NCI-H69 (cell line): ENCODE measurements around the gene CARD14.
"Not testable (repeated sequence)": the region's sequence is repeated elsewhere in the genome, so short reads cannot be mapped to it uniquely, and the experiment has no call there.

Experiments used
- DNase-seq: peaks from one replicate; lab custom pipeline; 2025; lab: John Stamatoyannopoulos, UW

Gene CARD14

DNA sequence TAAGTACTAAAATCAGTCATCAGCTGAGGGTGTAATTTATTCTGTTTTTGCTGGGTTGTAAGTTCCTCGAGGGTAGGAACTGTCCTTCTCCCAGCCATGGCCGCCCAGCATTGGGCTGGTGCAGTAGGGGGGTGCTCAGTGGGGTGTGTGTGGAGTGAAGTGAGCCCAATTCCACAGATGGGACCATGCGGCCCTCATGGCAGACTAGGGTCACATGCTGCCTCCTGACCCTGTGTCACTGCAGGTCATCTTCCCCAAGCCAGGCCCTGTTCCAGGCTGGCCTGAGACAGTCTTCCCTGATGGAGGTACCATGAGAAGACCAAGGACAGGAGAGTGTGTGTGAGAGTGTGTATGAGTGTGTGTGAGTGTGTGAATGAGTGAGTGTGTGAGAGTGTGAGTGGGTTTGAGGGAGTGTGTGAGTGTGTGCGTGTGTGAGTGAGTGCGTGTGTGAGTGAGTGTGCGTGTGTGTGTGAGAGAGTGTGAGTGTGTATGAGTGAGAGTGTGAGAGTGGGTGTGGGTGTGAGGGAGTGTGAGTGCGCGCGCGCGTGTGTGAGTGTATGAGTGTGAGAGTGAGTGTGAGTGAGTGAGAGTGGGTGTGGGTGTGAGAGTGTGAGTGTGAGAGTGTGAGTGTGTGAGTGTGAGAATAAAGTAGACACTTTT, 54.1 kb downstream of the CARD14 start:
- no peak for DNase-seq

DNA sequence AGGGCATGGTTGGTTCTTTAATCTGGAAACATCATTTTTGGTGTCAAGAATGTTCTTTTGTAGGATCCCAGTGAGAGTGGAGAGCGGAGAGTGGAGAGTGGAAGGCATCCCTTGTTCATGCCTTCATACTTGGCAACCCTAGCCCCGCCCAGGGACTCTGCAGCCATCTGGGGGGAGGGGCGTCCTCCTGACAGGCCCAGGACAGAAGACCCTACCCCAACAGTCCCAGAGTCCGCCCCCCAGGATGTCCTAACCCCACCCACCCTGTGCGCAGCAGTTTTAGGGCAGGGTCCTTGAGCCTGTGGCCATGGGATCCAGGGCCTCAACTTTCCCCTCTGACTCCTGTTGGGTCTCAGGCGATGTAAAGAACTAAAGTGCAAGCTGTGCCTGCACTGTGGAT, 54.9 kb downstream of the CARD14 start:
- DNase-seq = no peak

DNA sequence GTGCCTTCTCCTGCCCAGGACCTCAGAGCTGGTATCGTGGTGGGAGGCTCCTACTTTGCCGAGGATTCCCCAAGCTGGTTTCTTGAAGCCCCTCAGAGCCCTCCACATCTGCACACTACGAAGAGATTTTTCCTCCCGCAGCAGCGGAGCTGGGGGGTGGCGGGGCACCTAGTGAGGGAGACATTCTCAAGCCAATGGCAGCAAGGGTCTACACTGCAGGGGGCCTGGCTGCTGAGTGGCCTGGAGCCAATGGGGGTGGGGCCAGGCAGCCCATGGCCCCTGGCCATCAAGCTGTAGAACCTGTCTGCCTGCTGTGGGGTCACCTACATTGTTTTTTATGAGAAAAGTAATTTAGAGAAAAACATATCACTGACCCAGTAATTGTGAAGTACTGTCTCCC, 55.4 kb downstream of the CARD14 start:
- DNase-seq = peak; percentile 16

DNA sequence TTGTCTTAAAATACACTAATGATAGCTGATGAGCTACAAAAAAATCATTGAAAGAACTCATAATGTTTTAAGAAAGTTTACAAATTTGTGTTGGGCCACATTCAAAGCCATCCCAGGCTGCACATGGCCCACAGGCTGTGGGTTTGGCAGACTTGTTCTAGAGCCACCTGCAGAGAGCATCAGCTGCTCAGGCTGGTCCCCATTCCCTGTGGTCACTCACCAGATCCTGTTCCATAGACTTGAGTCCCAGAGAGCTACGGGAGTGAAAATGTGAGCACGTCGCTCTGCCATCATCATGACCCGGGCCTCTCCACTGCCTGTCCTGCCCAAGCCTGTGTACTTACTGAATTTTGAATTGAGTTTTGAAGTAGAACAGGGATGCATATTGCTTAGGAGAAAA, 57.3 kb downstream of the CARD14 start:
- DNase-seq = no peak

DNA sequence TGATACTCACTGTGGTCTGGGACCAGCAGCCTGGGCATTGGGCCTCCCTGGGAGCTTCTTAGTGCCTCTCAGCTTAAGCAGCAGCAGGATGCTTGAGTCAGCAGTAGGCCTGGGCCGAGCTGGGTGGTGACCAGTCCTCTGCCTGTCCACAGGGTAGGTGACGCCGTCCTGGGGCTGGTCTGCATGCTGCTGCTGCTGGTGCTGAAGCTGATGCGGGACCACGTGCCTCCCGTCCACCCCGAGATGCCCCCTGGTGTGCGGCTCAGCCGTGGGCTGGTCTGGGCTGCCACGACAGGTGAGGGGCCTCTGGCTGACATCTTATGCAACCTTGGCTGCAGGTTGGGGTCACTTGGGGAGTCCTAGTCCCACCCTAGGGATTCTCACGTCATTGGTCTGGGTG, 57.8 kb downstream of the CARD14 start:
- DNase-seq = no peak

DNA sequence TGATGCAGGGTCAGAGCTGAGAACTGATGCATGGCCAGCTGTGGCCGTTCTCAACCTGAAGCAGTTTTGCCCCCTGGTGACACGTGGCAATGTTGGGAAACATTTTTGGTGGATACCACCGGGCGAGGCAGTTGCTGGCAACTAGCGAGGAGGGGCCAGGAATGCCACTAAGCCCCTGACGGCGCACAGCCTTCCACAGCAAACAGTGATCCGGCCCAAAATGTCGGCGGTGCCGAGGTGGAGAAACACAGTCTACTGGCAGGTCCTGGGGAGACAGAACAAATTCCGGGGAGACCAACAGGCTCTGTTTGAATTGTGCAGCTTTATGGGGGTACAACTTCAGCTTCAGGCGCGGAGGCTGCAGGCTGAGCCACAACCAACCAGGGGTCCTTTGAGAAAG, 58.6 kb downstream of the CARD14 start:
- DNase-seq = no peak

DNA sequence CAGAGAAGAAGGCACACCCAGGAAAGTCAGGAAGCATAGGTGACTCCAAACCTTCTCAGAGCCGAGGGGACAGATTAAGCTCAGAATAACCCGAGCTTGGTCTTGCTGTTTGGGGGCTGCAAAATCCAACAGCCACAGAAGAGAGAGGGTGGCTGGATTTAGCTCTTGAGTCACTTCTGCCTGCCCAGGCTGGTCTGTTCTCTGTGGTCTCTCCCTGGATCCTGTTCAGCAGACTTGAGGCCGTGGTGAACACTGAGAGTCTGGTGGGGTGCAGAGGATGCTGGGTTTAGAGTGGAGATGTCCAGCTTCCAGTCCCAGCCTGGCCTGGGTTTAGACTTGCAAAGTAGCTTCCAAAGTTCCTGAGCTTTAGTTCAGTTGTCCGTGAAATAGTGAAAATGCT, 59.2 kb downstream of the CARD14 start:
- DNase-seq = no peak

DNA sequence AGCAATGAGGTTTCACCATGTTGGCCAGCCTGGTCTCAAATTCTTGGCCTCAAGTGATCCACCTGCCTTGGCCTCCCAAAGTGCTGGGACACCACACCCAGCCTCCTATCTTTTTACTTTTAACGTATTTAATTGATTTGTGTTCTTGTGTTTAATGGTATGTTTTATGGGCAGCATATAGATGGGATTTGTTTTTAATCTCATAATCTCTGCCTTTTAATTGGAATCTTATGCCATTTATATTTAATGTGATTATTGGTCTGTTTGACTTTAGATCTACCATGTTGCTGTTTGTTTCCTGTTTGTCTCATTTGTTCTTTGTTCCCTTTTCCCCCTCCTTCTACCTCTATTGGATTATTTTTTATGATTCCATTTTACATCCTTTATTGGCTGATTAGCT, 62.6 kb downstream of the CARD14 start:
- DNase-seq = no peak

DNA sequence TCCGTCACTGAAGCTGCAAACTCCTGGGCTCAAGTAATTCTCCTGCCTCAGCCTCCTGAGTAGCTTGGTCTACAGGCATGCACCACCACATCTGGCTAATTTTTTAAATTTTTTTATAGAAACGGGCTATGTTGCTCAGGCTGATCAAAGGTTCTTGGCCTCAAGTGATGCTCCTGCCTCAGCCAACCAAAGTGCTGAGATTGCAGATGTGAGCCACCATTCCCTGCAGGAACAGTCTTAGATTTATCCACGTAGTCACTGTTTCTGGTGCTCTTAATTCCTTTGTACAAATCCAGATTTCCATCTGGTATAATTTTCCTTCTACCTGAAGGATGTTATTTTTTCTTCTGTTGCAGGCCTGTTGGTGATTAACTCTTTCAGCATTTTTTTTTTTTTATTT, 63.4 kb downstream of the CARD14 start:
- DNase-seq = no peak

DNA sequence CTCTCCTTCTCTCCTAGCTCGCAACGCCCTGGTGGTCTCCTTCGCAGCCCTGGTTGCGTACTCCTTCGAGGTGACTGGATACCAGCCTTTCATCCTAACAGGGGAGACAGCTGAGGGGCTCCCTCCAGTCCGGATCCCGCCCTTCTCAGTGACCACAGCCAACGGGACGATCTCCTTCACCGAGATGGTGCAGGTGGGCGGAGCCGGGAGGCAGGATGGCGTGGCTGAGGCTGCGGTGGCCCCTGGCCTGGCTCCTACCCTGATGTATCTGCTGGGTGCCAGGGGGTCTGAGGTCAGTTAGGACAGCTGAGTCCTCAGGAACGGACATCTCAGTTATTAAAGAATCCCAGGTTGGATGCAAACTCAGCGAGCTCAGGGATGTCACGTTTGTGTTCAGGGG, 67.1 kb downstream of the CARD14 start:
- no peak for DNase-seq

DNA sequence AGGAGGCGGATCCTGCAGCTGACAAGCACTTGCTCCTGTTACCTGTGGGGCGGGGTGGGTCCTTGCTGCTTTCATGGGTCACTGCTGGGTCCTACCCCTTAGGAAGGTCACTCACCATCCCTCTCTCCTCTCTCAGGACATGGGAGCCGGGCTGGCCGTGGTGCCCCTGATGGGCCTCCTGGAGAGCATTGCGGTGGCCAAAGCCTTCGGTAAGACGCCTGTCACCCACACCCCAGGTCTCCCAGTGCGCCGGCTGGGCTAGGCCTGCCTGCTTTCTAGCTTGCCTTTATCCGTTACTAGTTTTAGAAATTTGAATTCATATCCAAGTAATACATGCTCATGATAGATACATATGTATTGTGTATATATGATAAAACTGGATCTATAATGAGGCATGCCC, 67.6 kb downstream of the CARD14 start:
- DNase-seq = no peak

DNA sequence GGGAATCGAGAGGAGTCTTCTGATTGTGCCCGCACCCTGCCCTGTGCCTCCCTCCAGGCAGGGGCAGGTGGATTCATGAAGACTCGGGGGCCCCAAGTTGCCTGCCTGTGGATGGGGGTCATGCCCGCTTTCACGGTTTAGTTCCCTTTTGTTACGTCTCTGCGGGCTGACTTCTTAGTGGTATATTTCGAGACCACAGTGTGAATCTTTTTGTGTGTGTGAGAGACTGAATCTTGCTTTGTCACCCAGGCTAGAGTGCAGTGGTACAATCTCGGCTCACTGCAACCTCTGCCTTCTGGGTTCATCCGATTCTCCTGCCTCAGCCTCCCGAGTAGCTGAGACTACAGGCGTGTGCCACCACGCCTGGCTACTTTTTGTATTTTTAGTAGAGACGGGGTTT, 72.7 kb downstream of the CARD14 start:
- DNase-seq = no peak

DNA sequence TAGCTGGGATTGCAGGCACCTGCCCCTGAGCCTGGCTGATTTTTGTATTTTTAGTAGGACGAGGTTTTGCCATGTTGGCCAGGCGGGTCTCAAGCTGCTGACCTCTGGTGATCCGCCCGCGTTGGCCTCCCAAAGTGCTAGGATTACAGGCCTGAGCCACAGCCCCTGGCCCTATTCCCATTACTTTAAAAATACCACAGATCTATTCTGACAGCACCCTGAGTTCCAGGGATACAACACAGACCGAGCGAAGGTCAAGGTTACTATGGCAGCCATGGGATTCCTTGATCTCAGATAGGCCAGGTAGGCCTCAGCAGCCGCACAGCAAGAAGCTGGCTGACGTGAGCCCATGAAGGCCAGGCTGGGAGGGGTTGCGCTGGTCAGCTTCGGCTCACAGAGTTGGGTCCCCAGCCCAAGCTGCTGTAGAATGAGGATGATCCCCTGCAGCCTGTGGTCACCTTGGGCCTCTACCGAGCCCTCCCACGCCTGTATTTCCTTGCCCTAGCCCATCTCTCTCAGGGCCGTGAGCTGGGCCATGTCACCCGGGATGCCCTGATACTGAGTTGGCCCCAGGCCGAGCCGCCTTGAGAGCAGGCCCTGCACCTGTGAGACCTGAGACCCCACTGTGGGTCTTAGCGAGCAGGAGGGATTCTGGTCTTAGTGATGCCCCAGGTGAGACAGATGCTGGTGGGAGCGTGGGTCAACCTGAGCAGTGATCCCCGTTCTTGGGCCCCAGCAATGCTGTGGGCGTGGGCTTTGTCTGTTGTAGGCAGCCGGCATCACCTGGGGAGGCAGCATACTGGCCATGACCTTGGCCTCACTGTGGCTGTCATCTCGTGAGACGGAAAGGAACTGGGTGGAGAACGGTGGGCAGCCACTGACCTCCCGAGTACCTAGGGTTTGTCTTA, 74.0 kb downstream of the CARD14 start:
- no peak for DNase-seq

DNA sequence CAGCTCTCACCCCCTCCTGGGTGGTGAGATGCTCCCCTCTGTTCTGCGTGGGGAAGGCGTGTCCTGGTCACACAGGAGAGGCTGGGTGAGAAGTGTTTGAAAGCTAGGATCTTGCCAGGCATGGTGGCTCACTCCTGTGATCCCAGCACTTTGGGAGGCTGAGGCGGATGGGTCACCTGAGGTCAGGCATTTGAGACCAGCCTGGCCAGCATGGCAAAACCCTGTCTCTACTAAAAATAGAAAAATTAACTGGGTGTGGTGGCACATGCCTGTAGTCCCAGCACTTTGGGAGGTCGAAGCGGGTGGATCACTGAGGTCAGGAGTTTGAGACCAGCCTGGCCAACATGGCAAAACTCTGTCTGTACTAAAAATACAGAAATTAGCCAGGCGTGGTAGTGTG, 74.6 kb downstream of the CARD14 start:
- not testable (repeated sequence) for DNase-seq

DNA sequence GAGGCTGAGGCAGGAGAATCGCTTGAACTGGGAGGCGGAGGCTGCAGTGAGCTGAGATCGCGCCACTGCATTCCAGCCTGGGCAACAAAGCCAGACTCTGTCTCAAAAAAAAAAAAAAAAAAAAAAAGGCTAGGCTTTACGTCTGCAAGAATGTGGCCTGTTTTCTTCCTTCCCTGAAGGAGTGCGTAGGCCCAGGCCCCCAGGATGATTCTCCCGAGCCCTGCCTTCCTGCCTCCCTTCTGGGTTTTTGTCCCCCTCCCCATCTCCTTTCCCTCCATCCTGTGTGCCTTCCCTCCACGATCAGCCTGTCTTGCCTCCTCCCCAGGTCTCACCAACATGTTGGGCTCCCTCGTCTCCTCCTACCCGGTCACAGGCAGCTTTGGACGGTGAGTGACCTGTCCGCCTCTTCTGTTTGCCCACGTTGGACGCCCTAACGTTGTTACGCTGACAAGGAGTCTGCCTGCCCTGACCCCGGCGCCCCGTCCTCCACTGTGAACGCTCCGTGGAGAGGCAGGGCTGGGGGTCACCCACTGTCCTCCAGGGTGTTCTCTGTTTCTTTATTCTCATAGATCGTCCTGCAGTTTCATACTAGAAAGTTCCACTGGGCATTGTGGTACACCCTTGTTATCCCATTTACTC, 75.2 kb downstream of the CARD14 start:
- no peak for DNase-seq

DNA sequence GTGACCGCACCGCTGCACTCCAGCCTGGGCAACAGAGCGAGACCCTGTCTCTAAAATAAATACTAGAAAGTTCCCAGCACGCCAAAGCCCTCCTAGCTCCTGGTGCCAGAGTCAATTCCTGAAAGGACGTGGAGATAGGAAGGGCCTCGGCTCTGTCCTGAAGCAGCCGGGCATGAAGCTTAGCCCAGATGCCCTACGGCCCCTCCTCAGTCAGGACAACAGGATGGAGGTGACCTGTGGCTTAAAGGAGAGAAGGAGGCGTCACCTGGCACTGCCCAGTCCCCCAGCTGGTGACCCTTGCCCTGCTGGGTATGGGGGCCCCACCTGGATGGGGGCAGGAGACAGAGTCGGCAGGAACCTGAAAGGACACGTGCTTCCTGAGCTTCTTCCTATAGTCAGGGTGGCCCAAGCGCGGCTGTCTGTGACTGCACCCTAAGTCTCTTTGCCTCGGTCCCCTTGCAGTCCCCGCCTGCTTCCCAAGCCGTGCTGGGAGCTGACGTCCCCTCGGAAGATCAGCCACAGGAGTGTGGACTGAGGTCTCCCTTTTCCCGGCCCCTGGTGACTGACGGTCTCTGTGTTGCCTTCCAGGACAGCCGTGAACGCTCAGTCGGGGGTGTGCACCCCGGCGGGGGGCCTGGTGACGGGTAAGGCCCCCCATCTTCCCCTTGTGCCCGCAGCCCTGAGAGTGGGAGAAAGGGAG, 75.9 kb downstream of the CARD14 start:
- DNase-seq = no peak

DNA sequence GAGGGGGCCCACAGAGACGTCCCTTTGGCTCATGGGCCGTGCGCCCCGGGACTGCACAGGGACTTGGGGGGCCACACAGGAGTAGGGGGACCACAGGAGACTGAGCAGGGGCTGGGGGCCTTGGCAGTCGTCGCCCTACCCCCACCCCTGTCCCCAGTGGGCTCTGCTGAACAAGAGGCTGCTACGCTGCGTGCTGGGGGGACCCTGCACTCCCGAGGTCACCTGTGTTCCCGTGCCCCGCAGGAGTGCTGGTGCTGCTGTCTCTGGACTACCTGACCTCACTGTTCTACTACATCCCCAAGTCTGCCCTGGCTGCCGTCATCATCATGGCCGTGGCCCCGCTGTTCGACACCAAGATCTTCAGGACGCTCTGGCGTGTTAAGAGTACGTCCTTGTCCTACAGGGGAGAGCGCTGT, 76.4 kb downstream of the CARD14 start:
- DNase-seq = no peak

DNA sequence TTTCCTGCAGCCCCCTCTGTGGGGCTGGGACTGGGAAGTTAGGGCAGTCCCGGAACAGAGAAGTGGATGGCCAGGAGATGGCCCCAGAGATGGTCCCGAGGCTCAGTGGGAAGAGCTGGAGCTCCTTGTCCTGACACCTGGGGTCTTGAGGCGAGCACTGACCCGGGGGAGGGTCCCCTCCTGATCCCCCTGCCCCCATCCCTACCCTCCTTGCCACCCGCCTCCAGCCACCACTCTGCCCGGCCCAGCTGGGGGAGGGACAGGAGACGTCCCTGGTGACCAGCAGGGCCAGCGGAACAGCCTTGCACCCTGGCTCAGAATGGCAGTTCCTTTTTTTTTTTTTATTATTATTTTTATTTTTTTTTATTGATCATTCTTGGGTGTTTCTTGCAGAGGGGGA, 76.9 kb downstream of the CARD14 start:
- DNase-seq = no peak

DNA sequence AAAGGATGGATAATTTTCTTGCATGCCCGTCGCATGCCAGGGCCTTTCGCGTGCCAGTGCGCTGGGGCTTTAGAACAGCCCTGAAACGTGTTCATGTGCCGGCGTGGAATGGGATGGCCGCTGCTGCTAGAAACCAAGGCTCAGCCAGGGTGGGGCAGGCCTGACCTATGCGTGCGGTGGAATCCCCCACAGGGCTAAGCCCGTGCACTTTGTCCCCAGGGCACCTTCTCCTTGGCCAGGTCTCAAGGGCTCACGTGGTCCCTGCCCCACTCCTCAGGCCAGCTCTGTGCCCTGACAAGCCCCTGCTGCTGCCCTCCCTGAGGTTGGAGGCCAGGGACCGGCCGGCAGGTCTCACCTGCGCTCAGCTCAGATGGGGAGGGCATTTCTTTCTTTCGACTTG, 77.7 kb downstream of the CARD14 start:
- no peak for DNase-seq

DNA sequence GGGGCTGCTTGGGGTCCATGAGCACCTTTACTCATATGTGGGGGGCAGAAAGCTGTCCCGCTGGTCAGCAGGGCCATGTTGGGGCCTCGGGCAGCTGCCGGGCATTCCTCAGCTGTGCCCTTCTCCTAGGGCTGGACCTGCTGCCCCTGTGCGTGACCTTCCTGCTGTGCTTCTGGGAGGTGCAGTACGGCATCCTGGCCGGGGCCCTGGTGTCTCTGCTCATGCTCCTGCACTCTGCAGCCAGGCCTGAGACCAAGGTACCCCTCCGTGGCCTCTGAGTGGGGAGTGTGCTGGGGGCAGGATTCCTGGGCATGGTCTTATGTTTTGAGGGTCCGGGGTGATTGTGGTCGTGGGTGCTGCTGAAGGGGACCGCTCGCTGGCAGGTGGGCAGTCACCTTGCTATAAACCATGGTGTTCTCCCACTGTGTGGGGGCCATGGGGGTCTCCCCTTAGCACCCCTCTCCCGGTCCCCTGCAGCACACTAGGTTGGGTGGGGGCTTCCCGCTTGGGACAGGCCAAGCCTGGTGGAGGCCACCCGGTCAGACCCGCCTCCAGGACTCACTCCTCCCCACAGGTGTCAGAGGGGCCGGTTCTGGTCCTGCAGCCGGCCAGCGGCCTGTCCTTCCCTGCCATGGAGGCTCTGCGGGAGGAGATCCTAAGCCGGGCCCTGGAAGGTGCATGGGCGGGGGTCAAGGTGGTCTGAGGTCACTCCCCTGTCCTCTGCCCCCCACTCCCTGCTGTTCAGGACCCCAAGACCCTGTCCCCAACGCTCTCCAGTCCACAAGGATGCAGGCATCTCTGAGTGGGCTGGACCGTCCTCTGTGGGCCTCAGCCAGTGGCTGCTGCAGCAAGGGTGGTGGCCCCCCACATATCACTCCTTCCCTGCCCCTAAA, 78.4 kb downstream of the CARD14 start:
- DNase-seq = no peak

DNA sequence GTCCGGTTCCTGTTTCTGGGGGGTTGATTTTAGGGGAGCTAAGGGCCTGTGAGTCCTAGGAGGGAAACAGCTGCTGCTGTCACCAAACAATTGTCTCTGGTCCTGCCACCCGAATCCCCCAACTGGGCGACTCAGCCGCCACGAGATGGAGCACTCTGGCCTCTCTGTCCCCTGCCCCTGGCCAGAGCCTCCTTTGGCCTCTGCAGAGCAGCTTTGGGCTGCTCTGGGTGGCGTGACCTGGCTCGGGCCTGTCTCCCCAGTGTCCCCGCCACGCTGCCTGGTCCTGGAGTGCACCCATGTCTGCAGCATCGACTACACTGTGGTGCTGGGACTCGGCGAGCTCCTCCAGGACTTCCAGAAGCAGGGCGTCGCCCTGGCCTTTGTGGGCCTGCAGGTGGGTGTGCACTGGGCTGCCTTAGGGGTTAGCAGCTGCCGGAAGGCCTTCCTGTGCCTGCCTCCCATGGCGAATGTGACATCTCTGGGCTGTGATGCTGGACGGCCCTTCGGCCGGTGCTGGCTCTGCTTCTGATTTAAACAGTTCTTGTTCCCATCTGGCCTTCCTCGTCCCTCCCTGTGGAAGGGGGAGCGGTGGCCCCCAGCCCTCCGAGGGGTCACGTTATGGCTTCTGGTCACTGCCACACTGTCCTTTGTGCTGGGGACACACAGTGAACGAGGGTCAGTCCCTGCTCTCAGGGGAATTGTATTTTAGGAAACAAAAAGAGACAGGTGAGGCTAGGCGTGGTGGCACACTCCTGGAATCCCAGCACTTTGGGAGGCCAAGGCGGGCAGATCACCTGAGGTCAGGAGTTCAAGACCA, 79.3 kb downstream of the CARD14 start:
- DNase-seq = no peak
